Stimulated activated CD8-positive, alpha-beta memory T cell treated with anti-CD3 and anti-CD28 coated beads, Interleukin-15, amount 100 ng/mL, for 24 hours (primary cell): ENCODE measurements around the gene HS2ST1.
"Not testable (repeated sequence)": the region's sequence is repeated elsewhere in the genome, so short reads cannot be mapped to it uniquely, and the experiment has no call there.

Experiments
- DNase-seq: peaks from one replicate; pipeline ENCODE4 v3.0.0-alpha.2; 2020; ENCODE audit warnings: low read depth

HS2ST1 gene

DNA sequence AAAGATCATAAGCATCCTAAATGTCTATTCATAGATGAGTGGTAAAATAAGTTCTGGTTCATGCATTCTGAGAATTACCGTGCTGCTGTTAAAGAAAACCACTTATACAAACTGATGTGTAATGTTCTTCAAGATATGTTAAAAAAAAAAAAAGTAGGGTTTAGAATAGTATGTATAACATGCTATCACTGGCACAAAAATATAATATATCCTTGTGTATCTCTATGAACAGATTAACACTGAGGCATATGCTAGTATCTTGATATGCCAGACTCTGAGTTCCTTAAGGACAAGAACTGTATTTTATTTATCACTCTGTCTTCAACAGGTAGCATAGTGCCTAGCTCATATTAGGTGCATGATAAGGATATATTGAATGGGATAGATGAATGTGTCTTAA lies 108.9 kb downstream of the HS2ST1 start:
- DNase-seq, result no peak

DNA sequence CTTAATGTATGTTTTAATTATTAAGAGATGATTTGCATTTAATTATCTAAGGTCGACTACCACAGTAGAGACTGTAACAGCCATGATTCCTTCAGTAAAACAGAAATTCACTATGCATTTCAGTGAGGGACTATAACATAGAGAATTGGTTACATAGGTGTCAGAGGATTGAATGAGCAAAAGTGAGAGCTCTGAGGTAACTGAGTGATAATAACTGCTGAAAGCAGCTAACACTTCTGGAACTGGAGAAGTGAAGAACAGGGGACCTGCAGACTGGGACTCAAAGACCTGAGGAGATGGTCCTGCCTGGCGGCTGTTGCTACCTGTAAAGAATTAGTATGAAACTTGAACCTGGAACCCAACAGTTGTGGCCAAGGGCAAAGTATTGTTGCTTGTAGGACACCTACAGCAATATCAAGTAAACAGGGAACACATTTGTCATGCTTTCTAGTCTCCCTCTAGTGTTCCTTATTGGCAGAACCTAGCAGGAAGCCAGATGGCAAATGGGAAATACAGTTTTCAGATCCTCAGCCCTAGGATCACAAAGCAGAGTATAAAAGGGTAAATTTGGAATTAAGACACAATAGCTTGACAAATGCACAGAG lies 110.6 kb downstream of the HS2ST1 start:
- DNase-seq, result no peak

- DNase-seq, result not testable (repeated sequence)
Measured at GRCh38 chr1:87027561-87027960, 113.1 kb downstream of the HS2ST1 start.

- DNase-seq, result no peak
Measured at GRCh38 chr1:87028576-87028975, 114.1 kb downstream of the HS2ST1 start.

DNA sequence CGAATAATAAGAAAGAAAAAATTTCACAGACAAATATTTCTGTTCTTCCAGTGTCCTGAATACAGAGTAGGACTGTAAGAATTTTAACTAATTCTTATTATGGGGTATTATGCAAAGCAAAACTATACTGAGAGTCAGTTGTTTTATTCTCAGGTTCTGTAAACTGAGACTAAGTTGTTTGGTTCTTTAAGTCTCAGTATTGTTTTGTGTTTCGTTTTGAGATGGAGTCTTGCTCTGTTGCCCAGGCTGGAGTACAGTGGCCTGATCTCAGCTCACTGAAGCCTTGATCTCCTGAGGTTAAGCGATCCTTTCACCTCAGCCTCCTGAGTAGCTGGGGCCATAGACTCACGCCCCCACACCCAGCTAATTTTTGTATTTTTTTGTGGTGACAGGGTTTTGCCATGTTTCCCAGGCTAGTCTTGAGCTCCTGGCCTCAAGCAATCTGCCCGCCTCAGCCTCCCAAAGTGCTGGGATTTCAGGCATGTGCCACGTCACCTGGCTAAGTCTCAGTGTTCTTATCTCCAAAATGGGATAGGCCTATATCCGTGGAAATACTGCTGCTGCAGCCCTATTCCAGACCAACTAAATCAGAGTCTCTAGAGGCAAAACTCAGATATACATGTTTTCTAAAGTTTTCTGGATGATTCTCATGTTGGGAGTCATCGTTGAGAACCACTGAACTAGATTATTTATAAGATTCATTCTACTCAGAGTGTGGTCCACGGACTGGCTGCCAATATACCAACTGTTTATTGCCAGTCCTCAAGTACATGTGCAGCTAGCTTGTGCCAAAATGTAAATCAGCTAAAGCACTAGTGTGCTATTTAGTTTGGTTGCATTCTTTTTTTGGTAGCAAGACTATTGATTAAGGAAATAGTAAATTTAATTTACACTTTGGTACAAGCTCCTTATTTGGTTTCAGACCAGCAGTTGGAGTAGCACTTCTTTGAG lies 116.6 kb downstream of the HS2ST1 start:
- no peak for DNase-seq

DNA sequence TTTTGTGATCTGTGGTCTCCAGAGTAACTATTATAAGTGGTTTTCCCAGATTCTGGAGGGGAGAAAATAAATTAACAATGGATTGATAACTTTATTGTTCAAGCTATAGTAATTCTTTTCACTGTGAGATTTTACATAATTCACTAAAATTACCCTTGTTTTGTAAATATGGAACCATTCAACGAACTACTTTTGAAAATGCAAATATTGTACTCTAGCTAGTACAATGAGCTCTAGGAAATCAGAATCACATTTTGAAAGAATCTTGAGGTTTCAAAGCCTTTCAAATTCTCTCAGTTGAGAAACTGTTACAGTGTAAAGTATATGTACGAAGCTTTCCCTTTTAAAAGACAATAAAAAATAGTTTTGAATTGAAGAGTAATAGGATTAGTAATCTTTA lies 119.9 kb downstream of the HS2ST1 start:
- no peak for DNase-seq

- DNase-seq, result no peak
Measured at GRCh38 chr1:87039096-87039495, 124.7 kb downstream of the HS2ST1 start.

- DNase-seq, result no peak
Measured at GRCh38 chr1:87042111-87042811, 127.8 kb downstream of the HS2ST1 start.

DNA sequence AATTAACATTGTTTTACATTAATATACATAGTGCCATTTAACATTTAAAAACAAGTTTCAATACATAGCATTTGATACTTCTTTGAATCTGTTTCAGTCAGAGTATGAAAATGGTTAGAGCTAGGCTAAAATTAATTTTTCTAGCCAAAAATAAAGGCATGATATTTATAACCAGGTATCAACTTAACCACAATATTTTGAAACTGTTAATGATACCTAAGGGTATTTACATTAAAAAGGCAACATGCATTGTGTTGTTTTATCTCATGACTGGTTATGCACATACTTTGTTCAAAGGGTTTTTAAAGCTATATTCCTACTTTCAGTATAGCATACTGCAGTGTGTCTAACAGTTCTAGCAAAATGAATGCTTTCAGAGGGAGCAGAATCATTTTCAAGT lies 130.0 kb downstream of the HS2ST1 start:
- DNase-seq, result no peak

- DNase-seq, result no peak
Measured at GRCh38 chr1:87044840-87045239, 130.4 kb downstream of the HS2ST1 start.

DNA sequence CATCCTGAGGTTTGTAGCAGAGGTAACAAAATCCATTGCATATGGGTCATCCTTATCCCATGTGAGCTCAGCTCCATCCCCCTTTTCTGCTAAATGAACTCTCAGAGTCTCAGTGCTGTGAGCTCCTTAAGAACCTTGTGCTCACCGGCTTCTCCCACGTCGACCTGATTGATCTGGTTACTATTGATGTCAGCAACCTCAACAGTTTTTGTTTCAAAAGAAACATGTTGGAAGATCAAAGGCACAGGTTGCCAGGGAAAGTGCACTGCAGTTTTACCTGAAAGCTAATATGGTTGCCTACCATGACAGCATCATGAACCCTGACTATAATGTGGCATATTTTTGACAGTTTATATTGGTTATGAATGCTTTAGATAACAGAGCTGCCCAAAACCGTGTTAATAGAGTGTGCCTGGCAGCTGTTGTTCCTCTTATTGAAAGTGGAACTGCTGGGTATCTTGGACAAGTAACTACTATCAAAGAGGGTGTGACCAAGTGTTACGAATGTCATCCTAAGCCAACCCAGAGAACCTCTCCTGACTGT lies 131.4 kb downstream of the HS2ST1 start:
- no peak for DNase-seq

- no peak for DNase-seq
Measured at GRCh38 chr1:87046951-87047350, 132.5 kb downstream of the HS2ST1 start.

DNA sequence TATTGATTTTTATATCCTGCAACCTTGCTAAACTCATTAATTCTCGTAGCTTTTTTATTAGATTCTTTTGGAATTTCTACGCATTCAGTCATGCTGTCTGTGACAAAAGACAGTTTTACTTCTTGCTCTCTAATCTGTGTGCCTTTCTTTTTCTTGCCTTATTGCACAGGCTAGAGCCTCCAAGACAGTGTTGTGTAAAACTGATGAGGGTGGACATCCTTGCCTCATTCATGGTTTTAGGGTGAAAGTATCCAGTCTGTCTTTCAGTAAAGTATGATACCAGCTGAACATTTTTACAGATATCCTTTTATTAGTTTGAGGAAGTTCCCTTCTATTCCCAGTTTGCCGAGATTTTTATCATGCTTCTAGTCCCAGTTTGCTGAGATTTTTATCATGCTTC lies 133.8 kb downstream of the HS2ST1 start:
- no peak for DNase-seq

DNA sequence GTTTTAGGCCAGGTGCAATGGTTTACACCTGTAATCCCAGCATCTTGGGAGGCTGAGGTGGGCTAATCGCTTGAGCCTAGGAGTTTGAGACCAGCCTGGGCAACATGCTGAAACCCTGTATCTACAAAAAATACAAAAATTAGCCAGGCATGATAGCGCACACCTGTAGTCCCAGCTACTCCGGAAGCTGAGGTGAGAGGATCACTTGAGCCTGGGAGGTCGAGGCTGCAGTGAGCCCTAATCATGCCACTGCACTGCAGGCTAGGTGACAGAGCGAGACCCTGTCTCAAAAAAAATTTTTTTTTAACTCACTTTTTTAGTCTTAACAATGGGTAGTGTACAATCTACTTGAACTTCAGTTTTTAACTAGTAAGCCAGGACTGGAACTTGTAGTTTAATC lies 137.5 kb downstream of the HS2ST1 start:
- DNase-seq, result no peak

DNA sequence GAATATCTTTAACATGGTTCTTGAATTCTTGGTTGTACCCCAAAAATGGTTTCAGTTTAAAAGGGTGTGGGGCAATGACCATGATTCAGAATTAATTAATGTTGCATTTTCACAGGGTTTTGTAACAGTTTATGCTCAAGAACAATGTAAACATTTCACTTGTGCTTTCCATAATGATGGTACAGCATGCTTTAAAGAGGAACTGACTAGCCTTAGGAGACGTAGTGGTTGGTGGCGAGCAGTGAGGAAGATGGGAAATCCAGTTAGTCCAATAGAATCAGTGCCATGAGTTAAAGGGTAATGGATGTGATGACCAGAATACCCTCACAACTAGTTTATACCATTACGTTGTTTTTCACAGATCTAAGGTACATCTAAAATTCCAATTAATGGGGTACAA lies 138.0 kb downstream of the HS2ST1 start:
- no peak for DNase-seq

GRCh38 chr1:87052961-87053360 lies 138.5 kb downstream of the HS2ST1 start:
- DNase-seq, result no peak

DNA sequence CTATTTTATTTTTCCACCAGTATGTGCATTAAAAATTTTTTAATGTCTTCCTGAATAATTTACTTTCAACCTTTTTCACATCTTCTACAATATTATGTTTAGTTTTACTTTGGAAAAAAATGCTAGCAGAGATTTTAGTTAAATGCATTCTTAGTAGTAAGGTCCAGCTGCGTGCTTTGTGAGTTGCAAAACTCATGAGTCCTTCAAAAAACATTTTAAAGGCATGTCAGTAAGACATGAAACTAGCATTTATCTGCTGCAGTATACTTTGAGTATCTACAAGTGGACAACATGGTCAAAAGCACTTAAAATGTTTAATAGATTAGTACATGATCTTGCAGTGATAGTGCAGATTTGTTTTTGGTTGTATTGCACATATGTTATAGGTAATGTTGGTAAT lies 139.0 kb downstream of the HS2ST1 start:
- DNase-seq, result no peak

DNA sequence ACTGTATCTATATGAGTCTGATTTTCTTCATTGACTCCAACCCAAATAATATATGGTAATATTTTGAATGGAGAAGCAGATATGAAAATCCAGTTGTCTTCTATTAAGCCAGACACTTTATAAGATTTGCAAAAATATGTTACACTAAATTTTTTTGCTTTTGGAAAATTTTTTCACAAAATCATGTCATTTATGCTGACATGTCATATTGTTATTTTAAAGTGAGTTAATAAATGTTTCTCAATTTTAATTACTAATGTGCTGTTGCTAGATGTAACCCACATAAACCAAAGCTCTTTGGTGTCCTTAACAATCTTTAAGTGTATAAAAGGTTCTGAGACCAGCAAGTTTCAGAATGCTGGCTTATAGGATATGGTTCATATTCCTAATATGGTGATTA lies 142.5 kb downstream of the HS2ST1 start:
- DNase-seq, result no peak

DNA sequence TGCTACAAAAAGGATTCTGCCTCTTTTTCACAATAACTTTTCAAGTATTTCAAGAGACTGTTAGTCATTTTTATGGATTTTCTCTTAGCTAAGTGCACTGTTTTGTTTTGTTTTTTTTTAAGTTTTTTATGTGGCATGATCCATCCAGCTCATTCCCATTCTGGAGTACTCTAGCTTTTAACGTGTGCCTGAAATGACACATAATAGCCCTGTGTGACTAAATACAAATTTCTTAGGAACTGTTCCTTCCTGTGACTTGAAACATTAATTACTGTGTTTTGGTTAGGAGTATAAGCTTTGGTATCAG lies 143.9 kb downstream of the HS2ST1 start:
- DNase-seq, result no peak

DNA sequence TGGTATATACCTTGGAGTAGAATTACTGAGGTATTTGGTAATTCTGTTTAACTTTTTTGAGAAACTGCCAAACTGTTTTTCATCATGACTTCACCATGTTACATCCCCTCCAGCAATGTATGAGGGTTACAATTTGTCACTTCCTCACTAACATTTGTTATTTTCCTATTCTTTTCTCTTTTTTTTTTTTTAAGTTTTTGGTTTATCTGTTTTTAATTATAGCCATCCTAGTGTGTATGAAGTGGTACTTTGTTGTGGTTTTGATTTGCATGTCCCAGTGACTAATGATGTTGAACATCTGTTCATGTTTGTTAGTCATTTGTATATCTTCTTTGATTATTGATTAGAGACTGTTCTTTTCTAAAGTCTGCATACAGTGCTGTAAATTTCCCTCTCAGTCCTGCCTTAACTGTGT lies 147.3 kb downstream of the HS2ST1 start:
- no peak for DNase-seq

DNA sequence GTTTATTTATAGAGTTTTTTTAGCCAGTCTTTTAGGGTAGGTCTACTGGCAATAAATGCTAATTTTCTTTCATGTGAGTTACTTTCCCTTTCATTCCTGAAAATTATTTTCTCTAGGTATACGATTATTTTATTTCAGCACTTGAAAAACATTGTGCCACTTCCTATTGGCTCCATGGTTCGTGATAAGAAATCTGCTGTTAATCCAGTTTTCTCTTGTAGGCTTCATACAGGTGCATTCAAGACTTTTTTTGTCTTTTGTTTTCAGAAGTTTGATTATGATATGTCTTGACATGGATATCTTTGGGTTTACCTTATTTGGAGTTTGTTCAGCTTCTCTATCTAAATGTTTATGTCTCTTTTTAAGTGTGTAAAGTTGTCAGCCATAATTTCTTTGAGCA lies 148.3 kb downstream of the HS2ST1 start:
- DNase-seq, result no peak

DNA sequence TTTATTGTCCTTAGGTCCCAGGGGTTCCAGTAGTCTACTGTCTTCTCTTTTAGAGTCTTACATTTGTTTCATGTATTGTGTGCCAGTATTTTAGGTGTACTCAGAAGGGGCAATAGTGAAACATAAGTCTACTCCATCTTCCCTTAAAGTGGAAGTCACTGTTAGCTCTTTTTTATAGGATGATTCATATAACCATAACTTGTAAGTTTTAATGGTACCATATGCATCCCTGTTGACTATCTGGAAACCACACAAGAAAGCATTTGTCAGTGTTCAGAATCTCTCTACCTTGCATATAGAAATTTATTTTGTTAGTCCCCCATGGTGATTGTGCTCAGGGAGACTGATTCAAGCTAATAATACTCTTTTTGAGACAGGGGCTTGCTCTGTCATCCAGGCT lies 149.9 kb downstream of the HS2ST1 start:
- no peak for DNase-seq

GRCh38 chr1:87064986-87065385 lies 150.6 kb downstream of the HS2ST1 start:
- DNase-seq, result no peak
